Tibial nerve (tissue), 3 donors: ENCODE results near the gene NEO1.

Experiments
- CTCF ChIP-seq, 5 experiments: fragments of 200-600 bp in 3 of 5; fragments of 450-650 bp in 2 of 5; sonication (generic) in 3 of 5; IDR thresholded peaks; one replicate each; pipeline ENCODE4 v1.5.1; 2016 to 2019; ENCODE audit warnings: antibody characterized with exemption in 5 of 5, mild to moderate bottlenecking in 3 of 5, moderate library complexity in 2 of 5
- POLR2A ChIP-seq, 2 donors: fragments of 450-650 bp; IDR thresholded peaks; one replicate each; pipeline ENCODE4 v1.6.1; 2017; ENCODE audit warnings: antibody characterized with exemption in 2 of 2, mild to moderate bottlenecking in 2 of 2, moderate library complexity in 2 of 2

- TF ChIP-seq CTCF (IDR thresholded peaks at IDR 0.05) (no peak), POLR2A (IDR thresholded peaks at IDR 0.05) (no peak)
Measured at GRCh38 chr15:73258271-73259108, 206.2 kb downstream of the NEO1 start.
